HG02973 (cell line): ENCODE data around the gene OR5H6.
"Not testable (repeated sequence)": the region's sequence is repeated elsewhere in the genome, so short reads cannot be mapped to it uniquely, and the experiment has no call there.

Experiments
- ATAC-seq: cut with Tn5 transposase; IDR thresholded peaks from one replicate; pipeline ENCODE4 v1.9.1; 2021; ENCODE audit warnings: moderate library complexity; ENCODE audit not compliant: unreplicated experiment

The OR5H6 gene

GRCh38 chr3:98263944-98264343, at the start of gene OR5H6:
OR5H6 (plus strand) TSS chr3:98264244; CDS start chr3:98264333, 89 bp downstream.
- ATAC-seq: no peak

GRCh38 chr3:98215051-98215450, 49.0 kb upstream of the OR5H6 start:
- ATAC-seq: no peak

- no peak for ATAC-seq
These were observed 40.0 kb upstream of the OR5H6 start for GRCh38 chr3:98223907-98224672.

GRCh38 chr3:98232489-98232888, 31.6 kb upstream of the OR5H6 start:
- no peak for ATAC-seq

GRCh38 chr3:98233468-98233867, 30.6 kb upstream of the OR5H6 start:
- ATAC-seq: no peak

GRCh38 chr3:98240131-98240530, 23.9 kb upstream of the OR5H6 start:
- ATAC-seq: no peak

GRCh38 chr3:98242155-98242554, 21.9 kb upstream of the OR5H6 start:
- ATAC-seq: no peak

- ATAC-seq: no peak
These were observed 20.2 kb upstream of the OR5H6 start for GRCh38 chr3:98243843-98244242.

- ATAC-seq: no peak
These were observed 17.9 kb upstream of the OR5H6 start for GRCh38 chr3:98246142-98246541.

GRCh38 chr3:98256026-98256425, 8.0 kb upstream of the OR5H6 start:
- not testable (repeated sequence) for ATAC-seq

GRCh38 chr3:98259707-98260106, 4.3 kb upstream of the OR5H6 start:
- no peak for ATAC-seq

GRCh38 chr3:98262046-98262445, 2.0 kb upstream of the OR5H6 start:
- no peak for ATAC-seq

GRCh38 chr3:98269846-98270245, 5.8 kb downstream of the OR5H6 start:
- no peak for ATAC-seq

- no peak for ATAC-seq
These were observed 8.1 kb downstream of the OR5H6 start for GRCh38 chr3:98272126-98272525.

- no peak for ATAC-seq
These were observed 10.9 kb downstream of the OR5H6 start for GRCh38 chr3:98274914-98275313.

- ATAC-seq: no peak
These were observed 18.2 kb downstream of the OR5H6 start, which contains the start of gene OR5H2 for GRCh38 chr3:98282205-98282604. OR5H2 (plus strand) TSS chr3:98282505; CDS start chr3:98282903, 398 bp downstream.

GRCh38 chr3:98290916-98291315, 26.9 kb downstream of the OR5H6 start:
- ATAC-seq: no peak

GRCh38 chr3:98291332-98291957, 27.4 kb downstream of the OR5H6 start:
- ATAC-seq: no peak
